GM21619 (cell line): Measurements from ENCODE around the gene ANKRD11.
"Not testable (repeated sequence)": the region's sequence is repeated elsewhere in the genome, so short reads cannot be mapped to it uniquely, and the experiment has no call there.

ENCODE experiments used
- ATAC-seq: cut with Tn5 transposase; IDR thresholded peaks from one replicate; pipeline ENCODE4 v1.9.1; 2021; ENCODE audit not compliant: unreplicated experiment

Gene ANKRD11

DNA sequence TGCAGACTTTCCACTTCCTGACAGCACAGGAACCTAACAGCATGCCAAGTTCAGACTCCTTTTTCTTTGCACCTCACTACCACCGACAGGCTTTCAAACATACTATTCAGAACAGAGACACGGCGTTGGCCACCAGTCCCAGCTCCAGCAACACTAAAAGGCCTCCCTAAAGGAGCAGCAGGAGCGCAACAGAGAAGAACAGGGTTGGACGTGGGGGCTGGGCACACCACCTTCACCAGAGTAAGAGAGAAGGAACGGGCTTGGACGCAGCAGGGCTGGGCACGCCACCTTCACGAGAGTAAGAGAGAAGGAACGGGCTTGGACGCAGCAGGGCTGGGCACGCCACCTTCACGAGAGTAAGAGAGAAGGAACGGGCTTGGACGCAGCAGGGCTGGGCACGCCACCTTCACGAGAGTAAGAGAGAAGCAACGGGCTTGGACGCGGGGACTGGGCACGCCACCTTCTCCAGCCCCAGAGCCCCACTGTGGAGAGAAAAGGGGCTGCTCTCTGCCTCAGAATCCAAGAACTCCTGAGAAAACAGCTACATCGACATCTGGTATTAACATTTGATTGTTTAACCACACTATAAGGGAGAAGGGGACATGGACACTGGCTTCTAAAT lies 56.9 kb downstream of the ANKRD11 start:
- not testable (repeated sequence) for ATAC-seq

- ATAC-seq: no peak
These were observed 58.7 kb downstream of the ANKRD11 start for GRCh38 chr16:89431630-89432029.

DNA sequence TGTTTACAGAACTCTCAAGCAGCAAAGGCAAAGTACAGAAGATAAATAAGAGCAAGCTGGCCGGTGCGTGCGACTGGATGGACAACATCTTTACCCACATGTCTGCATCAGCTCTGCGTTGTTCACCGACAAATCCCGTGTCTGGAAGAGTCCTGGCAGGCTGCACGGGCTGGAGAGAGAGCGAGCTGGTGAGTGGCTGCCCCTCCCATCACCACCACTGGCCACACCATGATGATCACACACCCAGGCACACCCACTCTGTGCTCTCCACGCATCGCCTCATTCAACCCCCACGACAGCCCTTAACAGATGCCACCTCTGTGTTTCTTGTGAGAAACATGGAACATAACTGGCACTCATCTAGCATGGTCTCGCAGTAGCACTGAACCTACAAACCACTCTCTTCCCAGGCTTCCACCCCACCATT lies 59.2 kb downstream of the ANKRD11 start:
- no peak for ATAC-seq

- no peak for ATAC-seq
These were observed 59.8 kb downstream of the ANKRD11 start for GRCh38 chr16:89430436-89431157.

DNA sequence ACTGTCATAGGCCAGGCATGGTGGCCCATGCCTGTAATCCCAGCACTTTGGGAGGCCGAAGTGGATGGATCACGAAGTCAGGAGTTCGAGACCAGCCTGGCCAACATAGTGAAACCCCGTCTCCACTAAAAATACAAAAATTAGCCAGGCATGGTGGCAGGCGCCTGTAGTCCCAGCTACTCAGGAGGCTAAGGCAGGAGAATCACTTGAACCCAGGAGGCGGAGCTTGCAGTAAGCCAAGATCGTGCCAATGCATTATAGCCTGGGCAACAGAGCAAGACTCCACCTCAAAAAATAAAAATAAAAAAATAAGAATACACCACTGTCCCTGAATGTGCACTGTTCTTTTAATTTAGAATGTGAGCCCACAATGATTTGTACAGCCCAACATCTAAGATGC lies 61.8 kb downstream of the ANKRD11 start:
- not testable (repeated sequence) for ATAC-seq

DNA sequence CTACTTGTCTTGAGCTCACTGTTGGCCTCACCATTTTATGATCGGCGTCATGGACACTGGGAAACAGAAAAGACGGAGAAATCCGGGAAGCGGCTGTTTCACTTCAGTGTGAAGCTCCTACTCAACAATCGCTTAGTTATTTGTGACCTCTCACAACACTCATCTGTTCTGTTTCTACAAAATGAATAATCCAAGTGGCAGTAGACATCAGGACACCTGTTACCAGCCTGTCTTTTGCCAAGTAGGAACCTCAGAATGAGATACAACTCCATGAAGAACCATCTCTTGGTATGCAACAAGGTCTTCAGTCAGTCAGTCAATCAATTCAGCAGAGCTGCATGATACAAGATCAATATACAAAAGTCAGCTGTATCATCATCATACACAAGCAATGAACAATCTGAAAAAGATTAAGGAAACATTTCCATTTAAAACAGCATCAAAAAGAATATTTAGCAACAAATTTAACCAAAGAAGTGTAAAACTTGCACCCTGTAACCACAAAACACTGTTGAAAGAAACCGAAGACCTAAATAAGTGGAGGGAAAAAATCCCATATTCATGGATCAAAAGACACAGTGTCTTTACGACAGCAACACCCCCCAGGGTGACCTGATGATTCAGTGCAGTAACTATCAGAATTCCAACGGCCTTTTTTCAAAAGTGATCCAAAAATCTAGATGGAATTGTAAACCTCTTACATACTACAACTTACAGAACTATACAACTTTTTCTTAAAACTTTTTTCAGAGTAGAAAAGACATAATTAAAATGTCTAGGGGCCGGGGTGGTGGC lies 63.4 kb downstream of the ANKRD11 start:
- ATAC-seq: no peak

DNA sequence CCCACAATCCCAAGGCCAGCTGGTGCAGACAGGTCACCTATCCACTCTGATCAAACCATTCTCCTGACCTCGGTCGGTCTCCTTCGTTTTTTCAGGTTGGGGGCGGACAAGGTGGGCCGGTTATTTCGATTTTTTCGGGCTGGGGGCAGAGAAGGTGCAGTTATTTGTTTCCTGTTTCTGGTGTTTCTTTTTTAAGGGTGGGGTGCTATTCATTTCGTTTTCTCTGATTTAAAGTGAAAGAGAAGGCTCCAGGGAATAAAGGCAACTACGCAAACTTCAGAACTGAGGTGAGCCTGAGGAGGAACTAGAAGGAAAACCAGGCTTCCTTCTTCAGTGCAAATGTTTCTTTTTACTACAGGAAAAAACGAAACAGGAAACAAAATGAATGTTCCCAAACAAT lies 64.8 kb downstream of the ANKRD11 start:
- no peak for ATAC-seq

GRCh38 chr16:89423681-89424260 lies 66.6 kb downstream of the ANKRD11 start:
- ATAC-seq: no peak

DNA sequence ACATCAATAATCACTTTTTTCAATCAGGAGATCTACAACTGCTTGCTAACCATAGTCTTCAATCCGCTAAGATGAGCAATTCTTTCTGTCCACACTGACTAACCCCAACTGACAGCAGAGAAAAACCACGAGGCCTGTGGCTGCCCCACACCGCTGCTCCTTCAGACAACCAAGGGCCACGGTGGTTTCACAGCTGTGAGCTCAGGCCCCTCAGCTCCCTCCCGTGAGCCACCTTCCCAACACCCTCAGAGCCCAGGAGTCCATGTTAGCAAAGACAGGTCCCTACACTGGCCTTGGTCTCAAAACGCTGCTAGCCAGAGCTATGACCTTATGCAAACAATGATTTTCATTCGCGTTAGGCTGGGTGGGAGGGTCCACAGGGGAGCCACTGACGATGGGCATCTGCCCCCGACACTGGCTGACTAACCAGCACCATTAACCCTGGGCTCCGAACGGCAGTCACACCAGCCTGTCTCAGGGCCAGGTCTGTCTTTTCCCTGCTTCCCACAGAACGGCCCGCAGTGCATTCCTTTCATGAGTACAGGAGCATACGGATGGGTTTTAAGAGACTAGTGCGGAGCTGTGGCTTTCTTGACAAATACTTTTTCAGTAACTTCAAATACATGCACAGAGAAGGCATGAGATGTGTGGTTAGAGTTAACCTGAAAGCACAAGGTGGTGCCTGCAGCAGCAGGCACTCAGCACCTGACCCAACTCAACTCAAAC lies 67.3 kb downstream of the ANKRD11 start:
- peak; percentile 67 for ATAC-seq

GRCh38 chr16:89422527-89422904 lies 67.8 kb downstream of the ANKRD11 start:
- peak; percentile 67 for ATAC-seq

- ATAC-seq: not testable (repeated sequence)
These were observed 69.1 kb downstream of the ANKRD11 start for GRCh38 chr16:89421300-89421699.

DNA sequence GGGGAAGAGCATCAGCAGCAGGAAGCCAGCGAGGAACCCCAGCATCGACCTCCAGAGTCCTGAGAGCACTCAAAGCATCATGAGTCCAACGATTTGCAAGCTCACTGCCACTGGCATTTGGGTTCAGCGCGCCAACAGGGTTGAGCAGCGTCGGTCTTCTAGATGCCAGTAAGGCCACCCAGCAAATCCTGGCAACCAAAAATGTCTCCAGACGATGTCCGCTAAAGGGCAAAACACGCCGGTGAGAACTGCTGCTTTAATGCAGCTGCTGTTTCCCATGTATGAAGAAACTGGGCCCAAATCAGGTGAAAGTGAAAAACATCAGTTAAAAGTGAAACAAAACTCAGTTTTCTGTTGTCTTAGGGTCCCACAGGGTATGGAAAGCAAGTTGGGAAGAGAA lies 70.2 kb downstream of the ANKRD11 start:
- no peak for ATAC-seq

GRCh38 chr16:89418352-89418751 lies 72.0 kb downstream of the ANKRD11 start:
- no peak for ATAC-seq

DNA sequence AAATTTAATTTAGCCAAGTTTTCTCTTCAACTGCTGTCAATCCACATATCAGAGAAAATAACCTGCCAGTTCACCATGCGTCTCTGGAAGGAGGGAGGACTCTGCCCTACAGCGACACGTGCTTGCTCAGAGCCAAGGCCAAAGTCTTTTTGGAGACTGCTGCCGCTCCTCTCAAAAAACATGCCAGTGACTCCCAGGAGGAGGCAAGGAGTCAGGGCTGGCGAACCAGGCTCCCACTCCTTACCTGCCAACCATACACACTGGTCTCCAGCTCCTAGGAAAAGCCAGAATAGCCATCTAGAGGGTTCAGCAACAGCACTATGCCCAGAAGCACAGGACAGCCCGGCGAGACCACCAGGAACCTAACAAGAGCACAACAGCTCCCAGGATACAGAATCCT lies 73.0 kb downstream of the ANKRD11 start:
- no peak for ATAC-seq

DNA sequence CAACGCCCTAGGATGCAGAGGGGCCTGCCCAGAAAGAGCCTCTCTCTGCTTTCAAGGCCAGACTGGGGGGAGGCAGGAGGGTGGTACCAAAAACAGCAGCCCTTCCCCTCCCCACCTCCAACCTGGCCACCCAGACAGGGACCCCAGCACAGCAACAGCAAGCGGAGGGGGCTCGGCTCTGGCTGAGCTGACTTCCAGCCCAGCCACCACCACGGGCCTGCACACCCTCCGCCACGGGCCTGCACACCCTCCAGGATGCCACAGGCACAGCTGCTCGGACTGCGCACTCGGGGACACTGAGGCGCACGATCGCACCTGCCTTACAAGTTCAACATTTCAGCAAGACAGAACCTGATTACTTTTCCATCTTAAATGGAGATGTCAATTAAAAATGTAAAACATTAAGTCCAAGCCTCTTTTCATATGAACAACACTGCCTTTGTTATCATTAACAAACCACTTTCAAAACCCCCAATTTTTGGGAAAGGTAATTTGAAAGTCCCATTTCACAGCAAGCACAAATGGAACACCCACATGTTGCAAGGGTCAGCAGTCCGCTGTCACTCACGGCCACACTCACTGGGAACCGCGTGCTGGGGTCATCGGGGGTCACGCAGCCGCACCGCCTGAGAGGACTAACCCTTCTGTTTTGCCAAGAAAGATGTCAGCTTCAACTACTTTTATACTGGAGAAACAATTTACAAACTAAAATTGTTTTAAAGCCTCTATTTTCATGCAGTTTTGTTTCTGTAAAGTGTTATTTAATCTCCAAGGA lies 76.4 kb downstream of the ANKRD11 start:
- ATAC-seq: no peak

DNA sequence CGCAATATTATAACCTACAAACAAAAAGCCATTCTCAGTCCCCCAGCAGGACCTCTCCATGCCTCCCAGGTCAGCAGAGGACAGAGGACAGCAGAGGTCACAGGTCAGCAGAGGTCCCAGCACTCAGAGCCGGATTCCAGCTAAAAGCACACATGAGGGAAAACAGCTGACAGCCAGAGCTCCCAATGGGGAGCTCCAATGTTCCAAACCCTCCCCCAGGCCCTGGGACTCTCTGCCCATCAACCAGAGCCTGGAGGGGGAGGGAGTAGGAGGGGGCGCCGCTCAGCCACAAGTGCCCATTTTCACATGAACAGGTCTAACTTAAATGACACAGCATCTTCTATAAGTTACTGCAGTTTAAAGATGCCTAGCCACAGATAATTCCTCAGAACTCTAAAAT lies 77.5 kb downstream of the ANKRD11 start:
- ATAC-seq: no peak

- no peak for ATAC-seq
These were observed 79.0 kb downstream of the ANKRD11 start for GRCh38 chr16:89411335-89411850.

DNA sequence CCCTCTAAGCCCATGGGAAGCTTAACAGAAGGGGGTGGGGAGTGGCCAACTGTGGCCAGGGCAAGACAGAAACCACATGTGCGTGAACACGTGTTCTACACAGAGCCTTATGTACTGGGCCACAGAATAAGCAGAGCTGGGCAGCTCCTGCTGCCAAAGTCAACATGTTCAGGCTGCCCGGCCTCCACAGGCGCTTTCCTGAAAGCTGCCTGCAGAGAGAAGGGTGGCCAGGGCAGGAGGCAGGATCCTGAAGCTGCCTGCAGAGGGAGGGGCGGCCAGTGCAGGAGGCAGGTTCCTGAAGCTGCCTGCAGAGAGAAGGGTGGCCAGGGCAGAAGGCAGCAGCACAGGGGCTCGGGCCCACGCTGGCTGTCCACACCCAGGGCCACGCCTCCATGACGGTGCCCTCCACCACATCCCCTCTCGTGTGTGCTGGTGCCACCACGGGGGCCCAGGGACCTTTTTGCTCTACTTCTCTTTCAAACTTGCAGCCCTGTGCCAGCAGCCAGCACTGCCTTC lies 79.5 kb downstream of the ANKRD11 start:
- no peak for ATAC-seq

- no peak for ATAC-seq
These were observed 80.0 kb downstream of the ANKRD11 start for GRCh38 chr16:89410322-89410721.
